ENCODE results near the gene SOCS7.
A peak's percentile ranks its signal among the peaks of the same experiment; 100 is the strongest.

SOCS7 gene

GRCh38 chr17:38410201-38410600 is 58.6 kb downstream of the SOCS7 start:
- Histone ChIP-seq H3K27ac (ENCODE audit: low read depth, low read length) (no peak overlapping the region), H3K4me1 (ENCODE audit: control insufficient read depth, insufficient read depth, low read length, unreplicated experiment) (peaks cover 4% of the 10 kb centered on the region), H3K4me3 (ENCODE audit: low read depth, low read length) (no peak overlapping the region), H2AFZ (ENCODE audit: low read length, unreplicated experiment) (no peak overlapping the region), H3K79me2 (ENCODE audit: control insufficient read depth, insufficient read depth, low read length, unreplicated experiment) (no peaks in the 10 kb centered on the region), H3K36me3 (ENCODE audit: insufficient read depth, low read length) (no peaks in the 10 kb centered on the region), H3K27me3 (ENCODE audit: insufficient read depth, low read length) (no peaks in the 10 kb centered on the region)

GRCh38 chr17:38415250-38416194 is 63.9 kb downstream of the SOCS7 start:
- H3K36me3 ChIP-seq (ENCODE audit: insufficient read depth, low read length): no peaks in the 10 kb centered on the region
- peak overlapping the region; percentile 63 for H3K4me3 ChIP-seq (ENCODE audit: low read depth, low read length)
- H3K27me3 ChIP-seq (ENCODE audit: insufficient read depth, low read length): peaks cover 28% of the 10 kb centered on the region
- peak overlapping the region; percentile 66 for H2AFZ ChIP-seq (ENCODE audit: low read length, unreplicated experiment)
- peaks cover 13% of the 10 kb centered on the region for H3K4me1 ChIP-seq (ENCODE audit: control insufficient read depth, insufficient read depth, low read length, unreplicated experiment)
- H3K79me2 ChIP-seq (ENCODE audit: control insufficient read depth, insufficient read depth, low read length, unreplicated experiment): no peaks in the 10 kb centered on the region
- H3K27ac ChIP-seq (ENCODE audit: low read depth, low read length): no peak overlapping the region

- peaks cover 28% of the 10 kb centered on the region for H3K27me3 ChIP-seq (ENCODE audit: insufficient read depth, low read length)
- no peak overlapping the region for H2AFZ ChIP-seq (ENCODE audit: low read length, unreplicated experiment)
- H3K4me1 ChIP-seq (ENCODE audit: control insufficient read depth, insufficient read depth, low read length, unreplicated experiment): peaks cover 22% of the 10 kb centered on the region
- no peak overlapping the region for H3K4me3 ChIP-seq (ENCODE audit: low read depth, low read length)
- no peak overlapping the region for H3K27ac ChIP-seq (ENCODE audit: low read depth, low read length)
- H3K79me2 ChIP-seq (ENCODE audit: control insufficient read depth, insufficient read depth, low read length, unreplicated experiment): no peaks in the 10 kb centered on the region
- H3K36me3 ChIP-seq (ENCODE audit: insufficient read depth, low read length): no peaks in the 10 kb centered on the region
These were observed 65.2 kb downstream of the SOCS7 start for GRCh38 chr17:38416840-38417209.

- no peak overlapping the region for H2AFZ ChIP-seq (ENCODE audit: low read length, unreplicated experiment)
- peaks cover 22% of the 10 kb centered on the region for H3K4me1 ChIP-seq (ENCODE audit: control insufficient read depth, insufficient read depth, low read length, unreplicated experiment)
- no peaks in the 10 kb centered on the region for H3K79me2 ChIP-seq (ENCODE audit: control insufficient read depth, insufficient read depth, low read length, unreplicated experiment)
- no peak overlapping the region for H3K4me3 ChIP-seq (ENCODE audit: low read depth, low read length)
- H3K27ac ChIP-seq (ENCODE audit: low read depth, low read length): no peak overlapping the region
- peaks cover 28% of the 10 kb centered on the region for H3K27me3 ChIP-seq (ENCODE audit: insufficient read depth, low read length)
- H3K36me3 ChIP-seq (ENCODE audit: insufficient read depth, low read length): no peaks in the 10 kb centered on the region
These were observed 65.7 kb downstream of the SOCS7 start for GRCh38 chr17:38417210-38417951.

- H3K4me3 ChIP-seq (ENCODE audit: low read depth, low read length): no peak overlapping the region
- no peaks in the 10 kb centered on the region for H3K79me2 ChIP-seq (ENCODE audit: control insufficient read depth, insufficient read depth, low read length, unreplicated experiment)
- H3K27me3 ChIP-seq (ENCODE audit: insufficient read depth, low read length): peaks cover 28% of the 10 kb centered on the region
- no peak overlapping the region for H3K27ac ChIP-seq (ENCODE audit: low read depth, low read length)
- H3K36me3 ChIP-seq (ENCODE audit: insufficient read depth, low read length): no peaks in the 10 kb centered on the region
- H3K4me1 ChIP-seq (ENCODE audit: control insufficient read depth, insufficient read depth, low read length, unreplicated experiment): peaks cover 22% of the 10 kb centered on the region
- no peak overlapping the region for H2AFZ ChIP-seq (ENCODE audit: low read length, unreplicated experiment)
These were observed 66.5 kb downstream of the SOCS7 start for GRCh38 chr17:38418062-38418692.

- no peak overlapping the region for H3K27ac ChIP-seq (ENCODE audit: low read depth, low read length)
- H3K36me3 ChIP-seq (ENCODE audit: insufficient read depth, low read length): no peaks in the 10 kb centered on the region
- peaks cover 22% of the 10 kb centered on the region for H3K4me1 ChIP-seq (ENCODE audit: control insufficient read depth, insufficient read depth, low read length, unreplicated experiment)
- H3K4me3 ChIP-seq (ENCODE audit: low read depth, low read length): peak overlapping the region; percentile 42; the same call in 1 of the 2 replicates
- H3K79me2 ChIP-seq (ENCODE audit: control insufficient read depth, insufficient read depth, low read length, unreplicated experiment): no peaks in the 10 kb centered on the region
- no peak overlapping the region for H2AFZ ChIP-seq (ENCODE audit: low read length, unreplicated experiment)
- H3K27me3 ChIP-seq (ENCODE audit: insufficient read depth, low read length): peaks cover 28% of the 10 kb centered on the region
These were observed 67.3 kb downstream of the SOCS7 start for GRCh38 chr17:38418693-38419507.

- no peak overlapping the region for H3K27ac ChIP-seq (ENCODE audit: low read depth, low read length)
- peaks cover 28% of the 10 kb centered on the region for H3K27me3 ChIP-seq (ENCODE audit: insufficient read depth, low read length)
- H3K4me3 ChIP-seq (ENCODE audit: low read depth, low read length): no peak overlapping the region
- H3K4me1 ChIP-seq (ENCODE audit: control insufficient read depth, insufficient read depth, low read length, unreplicated experiment): peaks cover 22% of the 10 kb centered on the region
- no peaks in the 10 kb centered on the region for H3K79me2 ChIP-seq (ENCODE audit: control insufficient read depth, insufficient read depth, low read length, unreplicated experiment)
- H2AFZ ChIP-seq (ENCODE audit: low read length, unreplicated experiment): no peak overlapping the region
- H3K36me3 ChIP-seq (ENCODE audit: insufficient read depth, low read length): no peaks in the 10 kb centered on the region
These were observed 67.9 kb downstream of the SOCS7 start for GRCh38 chr17:38419508-38419981.

GRCh38 chr17:38420518-38420917 is 68.9 kb downstream of the SOCS7 start:
- Histone ChIP-seq H3K27ac (ENCODE audit: low read depth, low read length) (no peak overlapping the region), H2AFZ (ENCODE audit: low read length, unreplicated experiment) (no peak overlapping the region), H3K36me3 (ENCODE audit: insufficient read depth, low read length) (no peaks in the 10 kb centered on the region), H3K4me1 (ENCODE audit: control insufficient read depth, insufficient read depth, low read length, unreplicated experiment) (peaks cover 14% of the 10 kb centered on the region), H3K79me2 (ENCODE audit: control insufficient read depth, insufficient read depth, low read length, unreplicated experiment) (no peaks in the 10 kb centered on the region), H3K4me3 (ENCODE audit: low read depth, low read length) (no peak overlapping the region), H3K27me3 (ENCODE audit: insufficient read depth, low read length) (peaks cover 28% of the 10 kb centered on the region)

GRCh38 chr17:38421171-38421841 is 69.7 kb downstream of the SOCS7 start:
- H2AFZ ChIP-seq (ENCODE audit: low read length, unreplicated experiment): peak overlapping the region; percentile 40
- H3K36me3 ChIP-seq (ENCODE audit: insufficient read depth, low read length): no peaks in the 10 kb centered on the region
- H3K79me2 ChIP-seq (ENCODE audit: control insufficient read depth, insufficient read depth, low read length, unreplicated experiment): no peaks in the 10 kb centered on the region
- no peak overlapping the region for H3K27ac ChIP-seq (ENCODE audit: low read depth, low read length)
- peaks cover 12% of the 10 kb centered on the region for H3K4me1 ChIP-seq (ENCODE audit: control insufficient read depth, insufficient read depth, low read length, unreplicated experiment)
- peaks cover 28% of the 10 kb centered on the region for H3K27me3 ChIP-seq (ENCODE audit: insufficient read depth, low read length)
- H3K4me3 ChIP-seq (ENCODE audit: low read depth, low read length): no peak overlapping the region

Measured in ACC112 (cell line).